T47D (cell line): ENCODE data around the gene RSF1.

Experiments used
- DNase-seq, 2 experiments: peaks; one replicate each; pipeline versions ENCODE4 v3.0.0 to v3.0.0-alpha.2; 2011 to 2012; ENCODE audit warnings: low read depth in 1 of 2, low spot score in 1 of 2
- JUND ChIP-seq: IDR thresholded peaks from 2 replicates; pipeline ENCODE4 v1.6.1; 2012; ENCODE audit warnings: low read depth
- in situ Hi-C: cut with HindIII; loops from 2 replicates; pipeline ENCODE4 v1.10.0; 2016; ENCODE audit warnings: low sequenced_read_pairs, low pct_unique_long_range_greater_than_20kb

RSF1 gene

GRCh38 chr11:77669848-77670511 lies 150.5 kb downstream of the RSF1 start:
- DNase-seq, result no peak
- in situ Hi-C loops, result no loop called here
- TF ChIP-seq JUND, result no peak

- in situ Hi-C loops, result no loop called here
- DNase-seq, result no peak
- no peak for TF ChIP-seq JUND
Observed at GRCh38 chr11:77668760-77669159, 151.8 kb downstream of the RSF1 start.

- in situ Hi-C loops, result no loop called here
- no peak for TF ChIP-seq JUND
- DNase-seq, result no peak
Observed at GRCh38 chr11:77665240-77665965, 155.1 kb downstream of the RSF1 start.

DNA sequence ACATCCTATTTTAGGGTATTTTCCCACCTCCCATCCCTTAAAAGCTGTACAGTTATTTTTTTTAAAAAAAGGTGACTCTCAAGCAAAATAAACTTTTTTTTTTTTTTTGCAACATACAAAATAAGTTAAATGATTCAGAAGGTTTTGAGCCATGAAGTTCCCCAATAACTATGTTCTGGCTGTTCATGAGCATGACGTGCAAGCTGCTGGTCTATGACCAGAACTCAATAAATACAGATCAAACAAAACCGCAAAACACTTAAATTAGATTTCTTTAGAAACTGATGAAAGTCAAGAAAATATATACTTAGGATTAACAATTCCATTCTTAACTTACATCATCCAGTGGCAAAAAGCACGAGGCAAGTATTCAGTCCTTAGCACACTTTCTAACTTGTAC lies 158.9 kb downstream of the RSF1 start:
- no peak for TF ChIP-seq JUND
- no peak for DNase-seq
- in situ Hi-C loops, result no loop called here

- no peak for TF ChIP-seq JUND
Observed at GRCh38 chr11:77660947-77661346, 159.6 kb downstream of the RSF1 start.

DNA sequence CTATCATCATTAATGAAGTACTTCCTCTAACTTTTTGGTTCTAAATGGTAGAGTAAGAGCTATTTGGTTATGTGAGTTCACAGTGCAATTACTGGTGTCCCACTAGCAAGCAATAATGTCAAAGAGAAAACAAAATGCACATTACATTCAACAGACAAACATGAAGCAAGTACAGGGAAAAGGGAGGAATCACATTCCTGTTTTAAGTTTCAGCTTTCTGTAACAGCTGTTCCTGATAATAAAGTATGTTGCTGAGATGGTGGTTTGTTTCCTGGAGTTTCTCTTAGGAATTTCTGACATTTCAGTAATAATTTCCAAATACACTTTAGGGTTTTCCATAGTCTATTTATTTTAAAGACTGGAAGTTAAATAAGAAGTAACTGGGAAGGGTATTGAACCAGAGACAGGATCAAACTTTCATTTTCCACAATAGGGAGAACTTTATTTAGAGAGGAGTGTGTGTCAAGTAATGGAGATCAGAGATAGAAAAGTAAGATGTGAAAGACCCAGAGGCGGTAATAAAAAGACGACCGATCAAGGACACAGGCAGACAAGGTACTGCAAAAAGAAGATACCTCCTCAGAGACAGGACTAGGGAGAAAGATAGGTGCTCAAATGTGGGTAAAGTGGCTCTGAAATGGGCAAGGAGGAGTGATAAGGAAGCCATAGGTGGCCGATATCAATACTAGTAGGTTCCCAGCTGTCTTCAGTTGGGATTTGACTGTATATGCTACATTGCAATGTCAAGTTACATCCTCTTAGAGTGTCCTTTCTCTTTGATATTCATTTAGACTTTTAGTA lies 162.1 kb downstream of the RSF1 start:
- DNase-seq, result no peak
- no peak for TF ChIP-seq JUND

More at GRCh38 chr11:77660947-77661346, 159.6 kb downstream of the RSF1 start:
- peak in 1 of 2 experiments; percentile 18 for DNase-seq
- in situ Hi-C loops, result no loop called here

GRCh38 chr11:77656362-77656761 lies 164.2 kb downstream of the RSF1 start:
- in situ Hi-C loops, result no loop called here
- TF ChIP-seq JUND, result no peak

More for the DNA sequence above, 162.1 kb downstream of the RSF1 start:
- in situ Hi-C loops, result no loop called here

GRCh38 chr11:77654770-77655434 lies 165.6 kb downstream of the RSF1 start:
- in situ Hi-C loops, result no loop called here
- no peak for TF ChIP-seq JUND
- DNase-seq, result peak in 1 of 2 experiments; percentile 27

More at GRCh38 chr11:77656362-77656761, 164.2 kb downstream of the RSF1 start:
- DNase-seq, result peak in 1 of 2 experiments; percentile 24

DNA sequence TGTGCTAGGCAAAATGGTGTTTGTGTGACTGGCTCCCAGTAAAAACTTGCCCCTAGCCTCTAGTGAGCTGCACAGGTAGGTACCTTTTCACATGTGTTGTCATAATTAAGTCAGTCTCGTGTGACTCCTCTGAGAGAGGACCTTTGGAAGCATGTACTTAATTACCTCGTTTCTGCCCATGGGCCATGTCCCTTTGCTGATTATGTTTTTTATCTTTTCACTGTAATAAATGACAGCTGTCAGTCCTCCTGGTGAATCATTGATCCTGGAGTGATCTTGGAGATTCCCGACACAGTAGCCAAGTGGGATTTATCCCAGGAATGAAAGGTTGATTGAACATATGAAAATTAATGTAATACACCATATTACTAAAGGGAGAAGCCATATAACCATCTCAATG lies 170.4 kb downstream of the RSF1 start:
- in situ Hi-C loops, result no loop called here
- no peak for TF ChIP-seq JUND
- DNase-seq, result no peak

DNA sequence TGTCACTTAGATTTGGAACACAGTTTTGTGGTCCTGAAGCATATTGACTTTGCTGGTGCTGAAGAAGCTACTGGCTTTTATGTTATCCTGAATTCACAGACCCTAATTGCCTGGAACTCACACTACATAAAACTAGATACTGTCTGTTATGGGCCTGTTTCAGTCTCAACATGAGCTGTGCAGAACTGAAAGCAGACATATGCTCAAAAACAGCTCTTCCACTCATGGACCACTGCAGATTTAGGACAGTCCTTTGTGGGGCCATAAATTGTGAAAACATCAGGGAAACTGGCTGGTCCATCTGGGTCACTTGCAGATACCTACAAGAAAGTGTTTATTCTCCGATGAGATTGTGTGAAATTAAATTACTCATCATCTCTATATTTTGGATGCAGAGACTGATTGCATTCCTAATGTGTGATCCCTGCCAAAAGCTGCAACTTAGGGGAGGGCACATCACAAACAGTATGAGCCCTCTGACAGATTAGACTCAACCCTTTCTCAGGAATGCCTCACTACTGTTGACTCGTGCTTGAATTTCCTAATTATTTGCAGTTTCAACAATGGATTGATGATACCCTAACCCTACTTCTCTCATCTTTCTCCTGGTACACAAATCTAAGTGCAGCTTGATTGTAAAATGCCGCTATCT lies 172.7 kb downstream of the RSF1 start:
- in situ Hi-C loops, result no loop called here
- DNase-seq, result no peak
- TF ChIP-seq JUND, result no peak

- in situ Hi-C loops, result no loop called here
- no peak for TF ChIP-seq JUND
- no peak for DNase-seq
Observed at GRCh38 chr11:77644887-77645286, 175.6 kb downstream of the RSF1 start.

- DNase-seq, result peak in 1 of 2 experiments; percentile 54
- in situ Hi-C loops, result no loop called here
- no peak for TF ChIP-seq JUND
Observed at GRCh38 chr11:77642228-77642627, 178.3 kb downstream of the RSF1 start.
